ENCODE results near the gene SRD5A3.

SRD5A3 gene

GRCh38 chr4:55378617-55379467 is 32.8 kb downstream of the SRD5A3 start:
- DNase-seq (ENCODE audit: low spot score), result no peak

DNA sequence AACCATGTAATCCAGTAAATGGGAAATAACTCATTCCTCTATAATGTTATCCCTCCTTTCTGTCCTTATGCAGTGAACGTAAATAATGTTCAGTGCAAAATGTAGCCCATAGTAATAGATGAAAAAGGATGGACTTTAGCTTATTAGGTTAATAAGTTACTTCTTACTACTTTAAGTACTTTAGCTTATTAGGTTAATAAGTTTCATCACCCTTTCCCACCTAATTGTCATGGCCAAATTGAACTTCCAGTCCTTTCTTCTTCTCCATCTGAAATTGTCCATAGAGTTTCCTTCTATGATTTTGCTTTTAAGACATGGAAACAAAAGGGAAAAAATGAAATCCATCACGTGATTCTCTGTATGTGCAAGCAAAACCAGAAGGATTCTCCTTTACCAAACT is 34.5 kb downstream of the SRD5A3 start:
- DNase-seq (ENCODE audit: low spot score), result no peak

DNA sequence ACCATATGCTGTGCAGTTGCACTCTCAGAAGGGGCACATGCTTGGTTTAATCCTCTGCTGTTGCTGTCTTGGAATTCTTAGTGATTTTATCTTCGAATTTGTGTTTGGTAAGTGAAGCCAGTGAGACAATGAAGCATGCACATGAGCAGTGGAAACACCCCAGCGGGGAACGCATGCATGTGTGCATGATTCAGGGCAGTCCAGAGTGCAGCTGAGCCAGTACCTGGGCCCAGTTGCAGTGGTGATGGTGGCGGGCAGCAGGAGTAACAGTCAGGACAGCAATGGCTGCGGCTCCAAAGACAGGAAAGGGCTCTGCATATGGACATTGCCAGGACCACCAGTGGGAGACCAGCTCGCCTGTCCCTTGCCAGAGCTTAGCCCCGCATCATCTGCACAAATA is 35.5 kb downstream of the SRD5A3 start:
- DNase-seq (ENCODE audit: low spot score), result no peak

DNA sequence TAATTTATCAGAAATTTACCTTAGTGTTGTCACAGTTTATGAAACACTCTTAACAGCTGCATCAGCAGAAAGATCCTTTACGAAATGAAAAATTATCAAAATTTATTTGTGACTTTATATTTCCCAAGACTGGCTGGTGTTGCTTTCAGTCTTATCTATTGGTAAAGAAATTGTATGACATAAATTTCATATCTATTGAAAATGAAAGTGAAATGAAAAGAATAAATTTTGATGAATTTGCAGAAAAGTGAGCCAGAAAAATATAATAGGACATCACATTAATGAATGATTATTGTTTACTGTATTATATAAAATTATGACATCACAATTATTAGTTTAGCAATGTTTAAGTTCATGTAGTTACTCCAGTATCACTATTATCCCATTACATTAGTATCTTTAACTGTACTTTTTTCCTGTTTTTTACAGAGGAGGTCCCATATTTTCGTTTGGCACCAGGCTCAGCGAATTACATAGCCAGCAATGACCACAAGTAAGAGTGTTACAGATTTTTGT is 36.5 kb downstream of the SRD5A3 start:
- no peak for DNase-seq (ENCODE audit: low spot score)

- DNase-seq (ENCODE audit: low spot score), result no peak
Observed at GRCh38 chr4:55385201-55385649, 39.2 kb downstream of the SRD5A3 start.

DNA sequence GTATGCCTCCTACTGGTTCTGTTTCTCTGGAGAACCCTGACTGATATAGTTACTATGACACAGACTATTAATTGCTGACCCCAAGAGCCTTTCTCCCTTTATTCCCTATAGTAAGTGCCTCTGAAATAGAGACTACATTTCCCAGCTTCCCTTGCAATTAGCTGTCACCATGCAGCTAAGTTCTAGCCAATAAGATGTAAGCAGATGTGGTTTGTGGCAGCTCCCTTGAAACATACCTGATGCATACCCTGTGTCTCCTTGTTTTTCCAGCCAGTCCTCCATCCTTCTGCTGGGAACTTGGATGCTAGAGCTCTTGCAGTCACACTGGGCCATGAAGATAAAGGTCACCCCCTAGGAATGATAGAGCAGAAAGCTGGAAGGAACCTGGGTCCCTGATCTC is 40.0 kb downstream of the SRD5A3 start:
- DNase-seq (ENCODE audit: low spot score), result peak; percentile 43

- no peak for DNase-seq (ENCODE audit: low spot score)
Observed at GRCh38 chr4:55386840-55387239, 40.8 kb downstream of the SRD5A3 start.

DNA sequence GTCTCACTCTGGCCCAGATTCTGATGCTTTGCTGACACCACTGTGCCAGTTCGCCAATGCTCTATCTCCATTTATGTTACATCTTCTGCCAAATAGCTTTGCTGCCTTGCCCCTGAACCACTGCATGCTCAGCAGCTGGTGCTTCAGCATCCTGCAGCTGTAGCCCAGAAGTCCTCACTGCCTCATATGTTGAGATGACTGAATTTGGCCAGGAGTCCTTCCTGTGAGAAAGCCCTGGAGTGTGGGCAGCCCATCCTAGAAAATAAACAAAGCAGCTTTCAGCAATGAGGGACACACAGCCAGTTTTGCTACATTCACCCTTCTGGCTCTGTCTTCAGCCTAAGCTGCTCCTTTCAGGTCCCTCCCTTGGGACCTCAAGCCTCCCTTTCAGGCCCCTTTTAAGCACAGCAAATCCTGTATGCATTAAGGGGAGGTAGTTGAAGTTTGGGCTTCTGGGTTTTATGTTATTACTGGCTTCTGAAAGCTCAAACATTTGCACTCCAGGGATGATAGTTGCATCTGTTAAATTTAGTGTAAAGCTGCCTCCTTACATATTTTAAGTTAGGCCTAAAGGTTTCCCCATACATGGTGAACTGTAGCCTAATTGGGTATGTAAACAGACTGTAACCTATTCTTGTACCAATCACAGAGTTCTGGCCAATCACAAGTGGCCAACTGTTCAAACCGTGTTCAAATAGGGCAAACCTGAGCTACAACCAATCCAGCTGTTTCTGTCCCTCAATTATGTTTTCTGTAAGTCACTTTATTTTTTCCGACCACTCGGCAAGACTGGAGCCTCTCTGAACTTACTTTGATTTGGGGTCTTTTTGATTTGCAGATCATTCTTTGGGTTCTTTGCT is 47.6 kb downstream of the SRD5A3 start:
- DNase-seq (ENCODE audit: low spot score), result peak; percentile 39

DNA sequence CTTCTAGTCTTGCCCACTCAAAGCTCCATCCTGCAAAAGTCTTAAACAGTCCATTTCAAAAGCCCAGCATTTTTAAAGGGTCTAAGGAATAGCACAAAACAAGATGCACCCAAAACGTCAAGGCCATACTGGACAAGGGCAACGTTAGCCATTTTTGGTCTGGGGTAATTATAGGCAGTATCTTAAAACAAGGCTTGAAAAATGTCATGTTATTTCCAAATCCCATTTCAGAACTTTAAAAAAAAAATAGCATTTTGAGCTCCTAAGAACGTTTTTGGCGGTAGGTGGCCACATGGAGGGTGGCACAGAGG is 49.1 kb downstream of the SRD5A3 start:
- no peak for DNase-seq (ENCODE audit: low spot score)

- peak; percentile 92 for DNase-seq (ENCODE audit: low spot score)
Observed at GRCh38 chr4:55395529-55396307, 49.7 kb downstream of the SRD5A3 start, which contains the start of gene TMEM165. Gene TMEM165 (plus strand): TSS chr4:55395957. CDS start chr4:55396190, 233 bp downstream.

DNA sequence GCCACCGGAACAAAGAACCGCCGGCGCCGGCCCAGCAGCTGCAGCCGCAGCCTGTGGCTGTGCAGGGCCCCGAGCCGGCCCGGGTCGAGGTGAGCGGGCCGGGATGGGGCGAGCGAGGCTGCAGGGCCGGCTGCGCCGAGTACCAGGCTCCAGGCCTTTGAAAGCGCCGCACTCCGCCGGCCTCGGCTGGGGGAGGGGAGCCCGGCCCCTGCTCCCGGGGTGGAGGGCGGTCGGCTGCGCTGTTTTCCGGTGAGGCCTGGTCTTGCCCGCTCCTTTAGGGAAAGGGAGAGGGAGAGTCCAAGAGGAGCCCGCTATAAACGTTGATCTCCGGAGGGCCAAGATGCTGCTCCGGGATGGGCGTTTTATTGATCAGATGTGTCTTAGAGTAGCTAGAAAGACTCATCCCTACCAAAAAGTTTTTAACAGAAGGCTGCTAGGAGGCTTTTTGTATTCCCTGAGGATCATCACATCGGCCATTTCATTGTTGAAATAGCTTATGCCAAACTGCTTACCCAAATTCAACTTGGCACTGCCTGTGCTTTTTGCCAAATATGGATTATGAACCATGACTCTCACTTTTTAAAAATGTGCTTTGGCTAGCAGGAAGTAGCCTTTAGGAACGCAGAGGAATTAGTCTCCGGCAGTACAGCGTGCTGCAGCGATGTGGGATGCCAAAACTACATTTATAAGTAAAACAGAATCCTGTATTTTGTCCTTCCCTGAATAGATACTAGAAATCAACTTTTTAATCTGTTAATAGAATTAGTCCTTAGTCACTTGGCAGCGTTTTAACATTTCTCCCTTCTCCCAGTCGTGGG is 50.5 kb downstream of the SRD5A3 start:
- DNase-seq (ENCODE audit: low spot score), result peak; percentile 51

GRCh38 chr4:55397126-55397436 is 51.0 kb downstream of the SRD5A3 start:
- peak; percentile 37 for DNase-seq (ENCODE audit: low spot score)

- peak; percentile 28 for DNase-seq (ENCODE audit: low spot score)
Observed at GRCh38 chr4:55397520-55398321, 51.7 kb downstream of the SRD5A3 start.

DNA sequence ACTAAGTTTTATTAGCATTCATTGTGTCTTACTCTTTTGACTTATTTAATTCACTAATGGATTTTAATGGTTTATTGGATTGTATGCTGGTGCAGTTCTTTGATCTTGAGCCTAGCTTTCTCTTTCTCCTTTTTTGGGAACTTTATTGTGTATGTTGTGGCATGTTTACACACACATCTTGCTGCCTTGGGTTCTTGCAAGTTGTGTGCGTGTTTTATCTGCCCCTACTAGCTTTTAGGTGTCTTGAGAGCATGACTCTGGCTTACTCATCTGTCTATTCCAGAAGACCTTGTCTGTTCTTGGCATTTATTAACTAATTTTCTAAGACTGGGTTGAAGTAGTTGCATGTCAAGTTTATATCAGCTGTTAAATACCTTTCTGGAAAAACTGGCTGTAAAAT is 52.4 kb downstream of the SRD5A3 start:
- DNase-seq (ENCODE audit: low spot score), result peak; percentile 15

- DNase-seq (ENCODE audit: low spot score), result peak; percentile 15
Observed at GRCh38 chr4:55398966-55399365, 52.9 kb downstream of the SRD5A3 start.

- no peak for DNase-seq (ENCODE audit: low spot score)
Observed at GRCh38 chr4:55399581-55399980, 53.5 kb downstream of the SRD5A3 start.

GRCh38 chr4:55405073-55405472 is 59.0 kb downstream of the SRD5A3 start:
- no peak for DNase-seq (ENCODE audit: low spot score)

- DNase-seq (ENCODE audit: low spot score), result no peak
Observed at GRCh38 chr4:55406545-55406944, 60.5 kb downstream of the SRD5A3 start.

- no peak for DNase-seq (ENCODE audit: low spot score)
Observed at GRCh38 chr4:55407119-55407518, 61.1 kb downstream of the SRD5A3 start.

DNA sequence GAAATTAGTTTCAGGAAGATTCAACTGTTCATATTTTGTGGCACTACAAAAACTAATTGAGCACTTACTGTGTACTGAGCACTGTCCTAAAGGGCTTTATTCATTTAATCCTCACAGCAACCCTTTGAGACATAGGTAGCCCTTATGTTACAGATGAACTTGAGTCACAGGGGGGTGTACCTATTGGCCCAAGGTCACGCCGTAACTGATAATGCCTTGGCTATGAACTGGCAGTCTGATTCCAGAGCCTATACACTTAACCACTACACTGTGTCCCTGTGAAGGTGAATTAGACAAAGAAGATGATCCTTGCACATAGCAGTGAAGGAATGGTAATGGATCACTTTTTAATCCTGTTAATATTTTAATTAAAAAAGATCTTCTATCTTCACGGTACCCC is 61.7 kb downstream of the SRD5A3 start:
- DNase-seq (ENCODE audit: low spot score), result no peak
